ENCODE data around the gene RAPGEFL1.

Gene RAPGEFL1

GRCh38 chr17:40145476-40145875 is 31.8 kb upstream of the RAPGEFL1 start:
- Histone ChIP-seq H3K4me1 (peaks cover 3% of the 10 kb centered on the region; the same call in 1 of the 2 replicates), H3K27me3 (no peaks in the 10 kb centered on the region), H3K9me3 (no peaks in the 10 kb centered on the region), H3K4me3 (ENCODE audit: low read depth, low read length) (no peak overlapping the region), H3K36me3 (peaks cover 67% of the 10 kb centered on the region)
- DNase-seq: no peak
- TF ChIP-seq CTCF (IDR thresholded peaks at IDR 0.05; ENCODE audit: low read depth, low read length): no peak

GRCh38 chr17:40148527-40148926 is 28.7 kb upstream of the RAPGEFL1 start:
- no peak for DNase-seq
- no peak for TF ChIP-seq CTCF (IDR thresholded peaks at IDR 0.05; ENCODE audit: low read depth, low read length)
- Histone ChIP-seq H3K4me3 (ENCODE audit: low read depth, low read length) (no peak overlapping the region), H3K27me3 (no peaks in the 10 kb centered on the region), H3K36me3 (peaks cover 76% of the 10 kb centered on the region), H3K9me3 (no peaks in the 10 kb centered on the region), H3K4me1 (no peaks in the 10 kb centered on the region)

GRCh38 chr17:40150276-40150675 is 27.0 kb upstream of the RAPGEFL1 start:
- H3K4me3 ChIP-seq (ENCODE audit: low read depth, low read length): no peak overlapping the region
- DNase-seq: no peak
- peaks cover 87% of the 10 kb centered on the region for H3K36me3 ChIP-seq
- TF ChIP-seq CTCF (IDR thresholded peaks at IDR 0.05; ENCODE audit: low read depth, low read length): no peak
- H3K27me3 ChIP-seq: no peaks in the 10 kb centered on the region
- H3K9me3 ChIP-seq: no peaks in the 10 kb centered on the region
- H3K4me1 ChIP-seq: no peaks in the 10 kb centered on the region

- H3K4me1 ChIP-seq: no peaks in the 10 kb centered on the region
- no peak for DNase-seq
- no peaks in the 10 kb centered on the region for H3K9me3 ChIP-seq
- H3K36me3 ChIP-seq: peaks cover 81% of the 10 kb centered on the region
- no peak overlapping the region for H3K4me3 ChIP-seq (ENCODE audit: low read depth, low read length)
- no peaks in the 10 kb centered on the region for H3K27me3 ChIP-seq
- no peak for TF ChIP-seq CTCF (IDR thresholded peaks at IDR 0.05; ENCODE audit: low read depth, low read length)
Observed at GRCh38 chr17:40151414-40151963, 25.8 kb upstream of the RAPGEFL1 start.

GRCh38 chr17:40153603-40154236 is 23.6 kb upstream of the RAPGEFL1 start:
- Histone ChIP-seq H3K27me3 (no peaks in the 10 kb centered on the region), H3K4me3 (ENCODE audit: low read depth, low read length) (no peak overlapping the region), H3K36me3 (peaks cover 67% of the 10 kb centered on the region), H3K9me3 (no peaks in the 10 kb centered on the region), H3K4me1 (no peaks in the 10 kb centered on the region)
- no peak for DNase-seq
- no peak for TF ChIP-seq CTCF (IDR thresholded peaks at IDR 0.05; ENCODE audit: low read depth, low read length)

- Histone ChIP-seq H3K9me3 (no peaks in the 10 kb centered on the region), H3K27me3 (no peaks in the 10 kb centered on the region), H3K4me1 (no peaks in the 10 kb centered on the region), H3K4me3 (ENCODE audit: low read depth, low read length) (no peak overlapping the region), H3K36me3 (peaks cover 57% of the 10 kb centered on the region)
- no peak for DNase-seq
- TF ChIP-seq CTCF (IDR thresholded peaks at IDR 0.05; ENCODE audit: low read depth, low read length): no peak
Observed at GRCh38 chr17:40157973-40158372, 19.3 kb upstream of the RAPGEFL1 start.

Data from BE2C (cell line).